HG03520 (cell line): ENCODE results near the gene RIC1.
"Not testable (repeated sequence)": the region's sequence is repeated elsewhere in the genome, so short reads cannot be mapped to it uniquely, and the experiment has no call there.

ENCODE experiments used
- ATAC-seq: cut with Tn5 transposase; IDR thresholded peaks from one replicate; pipeline ENCODE4 v1.9.1; 2021; ENCODE audit warnings: mild to moderate bottlenecking, moderate library complexity; ENCODE audit not compliant: unreplicated experiment

RIC1 gene

DNA sequence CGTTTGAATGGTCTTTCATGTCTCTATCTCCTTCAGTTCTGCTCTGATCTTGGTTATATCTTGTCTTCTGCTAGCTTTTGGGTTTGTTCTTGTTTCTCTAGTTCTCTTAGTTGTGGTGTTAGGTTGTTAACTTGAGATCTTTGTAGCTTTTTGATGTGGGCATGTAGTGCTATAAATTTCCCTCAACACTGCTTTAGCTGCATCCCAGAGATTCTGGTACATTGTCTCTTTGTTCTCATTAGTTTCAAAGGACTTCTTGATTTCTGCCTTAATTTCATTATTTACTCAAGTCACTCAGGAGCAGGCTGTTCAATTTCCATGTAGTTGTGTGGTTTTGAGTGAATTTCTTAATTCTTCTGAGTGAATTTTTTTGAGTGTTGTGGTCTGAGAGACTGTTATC lies 33.9 kb downstream of the RIC1 start:
- ATAC-seq: not testable (repeated sequence)

- ATAC-seq: no peak
Measured at GRCh38 chr9:5665059-5665458, 36.2 kb downstream of the RIC1 start.

GRCh38 chr9:5667391-5667790 lies 38.5 kb downstream of the RIC1 start:
- no peak for ATAC-seq

GRCh38 chr9:5670079-5670478 lies 41.2 kb downstream of the RIC1 start:
- ATAC-seq: no peak

DNA sequence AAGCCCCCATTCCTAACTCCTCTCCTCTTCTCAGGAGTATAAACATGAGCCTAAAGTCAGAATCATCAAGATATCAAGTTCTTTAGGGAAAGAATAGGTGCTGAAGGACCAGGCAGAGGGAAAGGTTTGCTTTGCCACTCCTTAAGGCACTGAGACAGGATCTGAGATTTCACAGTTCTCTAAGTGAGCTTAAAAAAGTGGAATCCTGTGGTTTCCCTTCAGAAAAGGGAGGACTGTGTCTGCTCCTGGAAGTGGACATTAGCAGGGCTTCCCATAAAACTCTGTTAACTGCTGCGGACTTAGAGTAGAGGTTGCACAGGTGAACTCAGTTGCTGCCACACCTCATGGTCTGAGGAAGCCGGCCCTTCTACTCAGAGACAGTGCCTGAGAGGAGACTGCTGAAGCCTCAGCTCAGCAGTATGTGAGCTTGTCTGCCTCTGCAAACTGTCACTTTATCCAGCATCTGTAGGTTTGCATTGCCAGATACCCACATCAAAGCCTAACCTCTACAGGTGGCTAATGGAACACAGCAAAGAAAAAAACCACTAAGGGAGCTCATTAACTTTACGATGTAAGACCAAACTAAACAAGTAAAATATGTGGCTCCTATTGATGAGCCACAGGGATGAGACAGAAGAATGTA lies 42.9 kb downstream of the RIC1 start:
- ATAC-seq: no peak

DNA sequence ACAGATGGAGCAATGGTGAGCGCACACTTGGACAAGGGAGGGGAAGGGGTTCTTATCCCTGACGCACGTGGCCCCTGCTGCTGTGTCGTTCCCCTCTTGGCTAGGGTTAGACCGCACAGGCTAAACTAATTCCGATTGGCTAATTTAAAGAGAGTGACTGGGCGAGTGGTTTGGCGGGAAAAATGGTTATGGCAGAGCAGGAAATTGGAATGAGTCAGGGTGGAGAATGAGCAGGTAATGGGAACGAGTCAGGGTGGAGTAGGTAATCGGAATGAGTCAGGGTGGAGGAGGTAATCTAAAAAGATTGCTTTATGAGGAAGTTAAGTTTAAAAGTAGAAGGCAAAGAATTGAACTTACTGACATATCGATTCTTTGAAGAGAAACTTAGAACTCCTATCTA lies 46.1 kb downstream of the RIC1 start:
- not testable (repeated sequence) for ATAC-seq

DNA sequence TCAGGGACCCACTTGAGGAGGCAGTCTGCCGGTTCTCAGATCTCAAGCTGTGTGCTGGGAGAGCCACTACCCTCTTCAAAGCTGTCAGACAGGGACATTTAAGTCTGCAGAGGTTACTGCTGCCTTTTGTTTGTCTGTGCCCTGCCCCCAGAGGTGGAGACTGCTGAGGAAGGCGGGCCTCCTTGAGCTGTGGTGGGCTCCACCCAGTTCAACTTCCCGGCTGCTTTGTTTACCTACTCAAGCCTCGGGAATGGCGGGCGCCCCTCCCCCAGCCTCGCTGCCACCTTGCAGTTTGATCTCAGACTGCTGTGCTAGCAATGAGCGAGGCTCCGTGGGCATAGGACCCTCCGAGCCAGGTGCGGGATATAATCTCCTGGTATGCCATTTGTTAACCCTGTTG lies 54.7 kb downstream of the RIC1 start:
- not testable (repeated sequence) for ATAC-seq

DNA sequence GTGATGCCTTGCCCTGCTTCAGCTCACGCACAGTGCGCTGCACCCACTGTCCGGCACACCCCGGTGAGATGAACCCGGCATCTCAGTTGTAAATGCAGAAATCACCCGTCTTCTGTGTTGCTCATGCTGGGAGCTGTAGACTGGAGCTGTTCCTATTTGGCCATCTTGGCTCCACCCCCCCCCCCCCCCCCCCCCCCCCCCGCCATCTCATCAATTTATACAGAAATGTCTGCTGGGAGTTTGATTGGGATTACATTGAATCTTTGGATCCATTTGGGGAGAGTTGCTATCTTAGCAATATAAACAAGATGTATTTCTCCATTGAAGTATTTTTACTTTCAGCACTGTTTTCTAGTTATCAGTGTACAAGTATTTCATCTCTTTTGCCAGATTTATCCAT lies 55.2 kb downstream of the RIC1 start:
- ATAC-seq: no peak

GRCh38 chr9:5688109-5688508 lies 59.2 kb downstream of the RIC1 start:
- no peak for ATAC-seq

GRCh38 chr9:5690278-5690677 lies 61.4 kb downstream of the RIC1 start:
- ATAC-seq: no peak

DNA sequence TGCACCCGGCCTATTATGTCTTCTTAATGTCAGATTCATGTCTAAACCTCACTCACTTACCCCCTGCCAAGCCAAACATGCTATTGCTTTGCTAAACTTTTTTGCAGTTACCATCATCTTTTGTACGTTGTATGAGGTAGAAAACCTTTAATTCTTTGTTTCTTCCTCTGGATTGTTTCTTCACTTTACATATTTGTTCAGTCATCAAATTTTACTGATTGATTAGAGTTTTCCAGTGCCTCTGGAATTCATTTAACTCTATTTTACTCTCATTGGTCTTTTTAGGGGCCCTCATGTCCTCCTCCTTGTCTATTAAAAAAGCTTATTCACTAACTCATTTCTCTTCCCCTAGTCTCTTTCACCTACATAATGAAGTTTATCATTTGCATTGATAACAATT lies 67.0 kb downstream of the RIC1 start:
- no peak for ATAC-seq

DNA sequence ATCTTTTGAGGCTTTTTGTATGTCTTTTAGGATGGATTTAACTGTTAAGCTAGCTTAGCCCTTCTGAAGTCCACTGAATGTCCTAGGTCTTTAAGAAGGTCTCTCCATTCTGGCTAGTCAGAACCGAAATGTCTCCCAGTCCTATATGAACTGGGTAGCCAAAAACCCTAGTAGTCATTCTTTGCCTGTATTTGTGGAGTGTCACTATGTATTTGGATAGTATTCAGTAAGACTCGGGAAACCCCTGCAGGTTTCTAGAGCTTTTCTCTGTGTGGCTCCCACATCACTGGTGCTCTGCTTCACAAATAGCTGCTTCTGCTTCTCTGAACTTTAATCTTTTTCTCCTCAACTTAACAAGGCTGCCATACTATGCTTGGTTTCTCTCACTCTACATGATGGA lies 68.0 kb downstream of the RIC1 start:
- ATAC-seq: no peak

DNA sequence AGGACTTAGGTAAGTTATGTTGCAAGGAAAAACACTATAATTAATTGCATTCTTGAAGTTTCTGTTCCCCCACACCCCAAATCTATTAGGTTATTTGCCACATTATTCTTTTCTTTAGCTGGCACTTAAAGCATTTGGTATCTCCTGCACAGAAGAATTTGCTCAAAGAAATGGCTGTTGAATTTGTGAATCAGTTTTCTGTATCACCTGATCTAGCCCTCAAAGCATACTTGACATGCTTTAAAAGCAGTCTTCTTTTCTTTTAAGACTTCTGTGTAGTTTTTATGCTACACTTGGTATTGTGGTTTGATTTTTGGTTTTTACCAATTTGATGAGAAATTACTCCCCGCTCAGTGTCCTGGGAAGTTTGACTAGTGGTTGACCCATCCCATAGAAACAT lies 69.1 kb downstream of the RIC1 start:
- no peak for ATAC-seq

GRCh38 chr9:5698810-5699556 lies 70.1 kb downstream of the RIC1 start:
- no peak for ATAC-seq

DNA sequence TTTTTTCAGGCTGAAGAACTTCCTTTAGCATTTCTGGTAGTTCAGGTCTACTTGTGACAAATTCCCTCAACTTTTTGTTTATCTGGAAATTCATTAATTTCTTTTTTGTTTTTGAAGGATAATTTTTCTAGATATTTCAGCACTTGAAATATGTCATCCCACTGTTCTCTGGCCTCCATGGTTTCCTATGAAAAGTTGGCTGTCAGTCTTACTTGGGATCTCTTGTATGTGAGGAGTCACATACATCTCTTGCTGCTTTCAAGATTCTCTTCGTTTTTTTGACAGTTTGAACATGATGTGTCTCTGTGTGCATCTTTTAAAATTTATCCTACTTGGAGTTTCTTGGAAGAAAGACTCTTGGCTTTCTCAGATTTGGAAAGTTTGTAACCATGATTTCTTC lies 79.5 kb downstream of the RIC1 start:
- no peak for ATAC-seq

- ATAC-seq: no peak
Measured at GRCh38 chr9:5712651-5713390, 83.9 kb downstream of the RIC1 start.

DNA sequence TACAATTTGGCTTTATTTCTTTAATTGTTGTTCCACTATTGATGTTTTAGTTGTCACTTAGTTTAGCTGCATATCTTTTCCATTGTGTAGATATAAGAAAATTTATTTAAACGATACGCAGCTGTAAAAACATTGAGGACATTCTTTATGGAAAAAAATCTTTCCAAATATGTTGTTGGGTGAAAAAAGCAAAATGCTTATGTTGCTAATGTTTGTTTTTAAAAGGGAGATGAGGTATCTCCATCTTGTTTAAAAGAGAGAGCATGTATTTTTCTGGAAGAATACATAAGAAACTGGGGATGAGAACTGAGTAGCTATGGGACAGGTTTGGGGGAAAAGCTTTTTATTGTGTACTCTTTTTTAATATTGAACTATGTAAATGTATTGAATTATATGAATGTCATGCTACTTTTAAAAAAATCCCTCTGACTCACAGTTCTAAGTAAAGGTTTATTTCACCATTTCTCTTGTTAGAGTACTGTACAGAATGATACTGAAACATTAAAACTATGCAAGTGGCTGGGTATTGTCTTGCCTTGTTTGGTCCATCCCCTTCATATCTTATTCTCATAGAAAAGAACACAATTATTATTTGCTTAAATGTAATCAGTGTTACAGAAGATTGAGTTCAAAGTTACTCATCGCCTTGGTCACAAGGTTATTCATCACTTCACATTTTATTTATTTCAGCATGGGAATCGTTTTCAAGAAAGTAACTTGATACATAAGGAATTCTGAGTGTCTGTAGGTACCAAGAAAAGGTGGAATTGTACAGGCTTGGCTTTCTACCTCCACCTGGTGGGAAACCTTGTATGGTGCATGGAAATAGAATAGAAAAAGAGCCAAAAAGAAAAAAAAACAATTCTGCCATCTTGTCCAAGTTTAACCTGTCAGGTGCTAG lies 85.8 kb downstream of the RIC1 start:
- ATAC-seq: no peak

GRCh38 chr9:5715548-5716127 lies 86.7 kb downstream of the RIC1 start:
- ATAC-seq: no peak

DNA sequence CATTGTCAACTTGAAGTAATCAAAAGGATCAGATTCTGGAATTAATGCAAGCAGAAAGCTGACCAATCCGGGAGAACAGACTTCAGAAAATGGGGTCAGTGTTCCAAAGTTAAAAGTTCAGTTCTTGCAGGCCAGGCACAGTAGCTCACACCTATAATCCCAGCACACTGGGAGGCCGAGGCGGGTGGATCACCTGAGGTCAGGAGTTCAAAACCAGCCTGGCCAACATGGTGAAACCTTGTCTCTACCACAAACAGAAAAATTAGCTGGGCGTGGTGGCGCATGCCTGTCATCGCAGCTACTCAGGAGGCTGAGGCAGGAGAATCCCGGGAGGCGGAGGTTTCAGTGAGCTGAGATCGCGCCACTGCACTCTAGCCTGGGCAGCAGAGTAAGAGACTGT lies 88.5 kb downstream of the RIC1 start:
- not testable (repeated sequence) for ATAC-seq

DNA sequence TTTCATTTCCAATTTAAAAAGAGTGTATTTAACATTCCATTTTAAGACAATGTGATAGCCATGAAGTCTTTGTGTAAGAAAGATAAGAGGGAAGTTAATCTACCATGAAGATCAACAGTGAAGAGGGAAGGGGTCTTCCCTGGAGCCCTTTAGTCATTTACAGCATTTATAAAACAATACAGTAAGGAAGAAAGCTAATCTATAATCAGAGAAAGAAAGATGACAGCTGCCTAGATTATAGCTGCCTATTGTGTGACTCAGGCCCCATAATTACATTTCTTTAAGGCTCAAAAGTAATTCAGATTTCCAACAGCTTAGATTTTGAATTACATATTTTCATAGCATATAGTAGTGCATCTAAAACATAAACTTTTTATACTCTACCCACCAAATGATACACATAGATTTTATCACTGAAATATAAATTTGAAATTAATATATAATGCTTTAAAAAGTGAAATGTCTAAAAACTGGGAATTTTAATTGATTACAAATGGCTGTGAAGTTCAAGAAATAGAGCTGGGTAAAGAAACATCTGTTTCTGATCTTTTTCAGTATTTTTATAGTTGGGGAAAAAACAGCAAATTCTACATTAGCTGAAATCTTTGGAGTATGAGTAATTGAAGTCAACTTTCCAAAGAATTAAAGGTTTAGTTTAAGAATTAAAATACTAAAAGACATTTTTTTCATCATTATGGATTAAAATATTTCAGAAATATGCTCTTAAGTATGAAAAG lies 89.6 kb downstream of the RIC1 start:
- no peak for ATAC-seq
